Measurements from ENCODE around the gene NIM1K. TPM values are rescaled to one million over a fixed set of nuclear protein-coding genes. Genes with fewer than 3 reads are reported as not detected.

The NIM1K gene
- total and polyA plus RNA-seq, 2 donors (not counting 1 experiment from before 2014, with no cell fraction given), result 0.13 to 0.32 TPM

DNA sequence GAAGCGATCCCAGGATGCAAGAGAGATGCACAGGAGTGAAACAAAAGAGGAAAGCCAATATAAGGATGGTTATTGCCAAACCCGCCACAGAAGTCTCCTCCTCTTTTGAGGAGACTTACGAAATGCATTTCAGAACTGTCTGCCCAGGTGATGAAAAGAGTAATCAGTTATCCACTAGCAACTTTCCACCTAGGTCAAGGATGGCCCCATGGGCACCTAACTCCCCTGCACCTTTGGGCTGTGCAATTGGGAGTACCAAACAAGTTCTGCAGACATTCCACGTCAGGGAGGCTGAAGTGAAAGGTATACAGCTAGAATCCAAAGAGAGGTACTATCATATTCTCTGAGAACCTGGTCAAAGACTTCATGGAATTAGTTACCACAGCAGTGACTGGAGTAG lies 95.5 kb downstream of the NIM1K start:
- H3K27me3 ChIP-seq (replicated peaks in 1 of 4; ENCODE audit: control extremely low read depth in 1 of 4, control insufficient read depth in 3 of 4, insufficient read depth in 4 of 4, low read length in 3 of 4), result no peaks in the 10 kb centered on the region
- H3K27ac ChIP-seq (ENCODE audit: low read length in 2 of 2), result no peak overlapping the region
- ChIA-PET POLR2A (no interaction called here), CTCF (no interaction called here)
- H3K36me3 ChIP-seq (replicated peaks in 1 of 2; ENCODE audit: control extremely low read depth in 1 of 2, control insufficient read depth in 1 of 2, extremely low read depth in 1 of 2, insufficient read depth in 2 of 2, low read length in 1 of 2), result peaks cover 2 to 36% of the 10 kb centered on the region in 2 experiments
- H4K20me1 ChIP-seq (ENCODE audit: control insufficient read depth, insufficient read depth, low read length, poor library complexity, severe bottlenecking), result no peaks in the 10 kb centered on the region
- no peaks in the 10 kb centered on the region for H3K9me3 Mint-ChIP-seq (ENCODE audit: insufficient read depth)
- H3K4me1 Mint-ChIP-seq, result no peaks in the 10 kb centered on the region
- 100% methylated on average over 3 of the region's 4 CpGs for WGBS (ENCODE audit: insufficient coverage)
- intact Hi-C loops (cut with micrococcal nuclease), result no loop called here
- no peaks in the 10 kb centered on the region for H3K9me3 ChIP-seq (ENCODE audit: control extremely low read depth in 1 of 3, control insufficient read depth in 2 of 3, insufficient read depth in 1 of 3, low read length in 2 of 3)
- ATAC-seq (ENCODE audit: low read depth), result no peak
- no peak overlapping the region for H3K27ac Mint-ChIP-seq
- no peak overlapping the region for H3K4me2 ChIP-seq (replicated peaks; ENCODE audit: low read depth, low read length, poor library complexity, severe bottlenecking)
- H3K9ac ChIP-seq (ENCODE audit: low read length), result no peak overlapping the region
- H2AFZ ChIP-seq (ENCODE audit: insufficient read depth, low read depth, low read length, poor library complexity, severe bottlenecking), result no peak overlapping the region
- TF ChIP-seq EZH2 (IDR thresholded peaks at IDR 0.05; ENCODE audit: borderline replicate concordance, insufficient read depth, low read depth, low read length, poor library complexity, severe bottlenecking) (no peak), CTCF (IDR thresholded peaks at IDR 0.05) (no peak)
- no peak overlapping the region for H3K4me3 Mint-ChIP-seq
- no peaks in the 10 kb centered on the region for H3K79me2 ChIP-seq (ENCODE audit: control insufficient read depth, insufficient read depth, low read length)
- no peaks in the 10 kb centered on the region for H3K4me1 ChIP-seq (ENCODE audit: control insufficient read depth in 2 of 2, insufficient read depth in 2 of 2, low read length in 2 of 2)
- no peaks in the 10 kb centered on the region for H3K27me3 Mint-ChIP-seq
- no peak for DNase-seq
- H3K4me3 ChIP-seq (ENCODE audit: control extremely low read depth in 1 of 5, extremely low read depth in 1 of 5, insufficient read depth in 1 of 5, low read depth in 2 of 5, low read length in 4 of 5), result no peak overlapping the region

- Mint-ChIP-seq H3K27me3 (no peaks in the 10 kb centered on the region), H3K4me3 (no peak overlapping the region), H3K9me3 (ENCODE audit: insufficient read depth) (no peaks in the 10 kb centered on the region), H3K27ac (no peak overlapping the region), H3K4me1 (no peaks in the 10 kb centered on the region)
- POLR2A ChIA-PET, result no interaction called here
- no peak overlapping the region for H3K27ac ChIP-seq (ENCODE audit: low read length in 2 of 2)
- ATAC-seq (ENCODE audit: low read depth) (no peak), DNase-seq (no peak)
- no peaks in the 10 kb centered on the region for H3K79me2 ChIP-seq (ENCODE audit: control insufficient read depth, insufficient read depth, low read length)
- no peaks in the 10 kb centered on the region for H4K20me1 ChIP-seq (ENCODE audit: control insufficient read depth, insufficient read depth, low read length, poor library complexity, severe bottlenecking)
- no peaks in the 10 kb centered on the region for H3K9me3 ChIP-seq (ENCODE audit: control extremely low read depth in 1 of 3, control insufficient read depth in 2 of 3, insufficient read depth in 1 of 3, low read length in 2 of 3)
- H2AFZ ChIP-seq (ENCODE audit: insufficient read depth, low read depth, low read length, poor library complexity, severe bottlenecking), result no peak overlapping the region
- WGBS (ENCODE audit: insufficient coverage), result no CpG with 5 or more reads among the region's 1 CpG
- TF ChIP-seq EZH2 (IDR thresholded peaks at IDR 0.05; ENCODE audit: borderline replicate concordance, insufficient read depth, low read depth, low read length, poor library complexity, severe bottlenecking) (no peak), CTCF (IDR thresholded peaks at IDR 0.05) (no peak)
- intact Hi-C loops (cut with micrococcal nuclease), result no loop called here
- H3K4me1 ChIP-seq (ENCODE audit: control insufficient read depth in 2 of 2, insufficient read depth in 2 of 2, low read length in 2 of 2), result no peaks in the 10 kb centered on the region
- H3K4me2 ChIP-seq (replicated peaks; ENCODE audit: low read depth, low read length, poor library complexity, severe bottlenecking), result no peak overlapping the region
- H3K9ac ChIP-seq (ENCODE audit: low read length), result no peak overlapping the region
- no peaks in the 10 kb centered on the region for H3K27me3 ChIP-seq (replicated peaks in 1 of 4; ENCODE audit: control extremely low read depth in 1 of 4, control insufficient read depth in 3 of 4, insufficient read depth in 4 of 4, low read length in 3 of 4)
- H3K4me3 ChIP-seq (ENCODE audit: control extremely low read depth in 1 of 5, extremely low read depth in 1 of 5, insufficient read depth in 1 of 5, low read depth in 2 of 5, low read length in 4 of 5), result no peak overlapping the region
- CTCF ChIA-PET, result no interaction called here
- H3K36me3 ChIP-seq (replicated peaks in 1 of 2; ENCODE audit: control extremely low read depth in 1 of 2, control insufficient read depth in 1 of 2, extremely low read depth in 1 of 2, insufficient read depth in 2 of 2, low read length in 1 of 2), result peaks cover 2 to 44% of the 10 kb centered on the region in 2 experiments
These were observed 96.3 kb downstream of the NIM1K start for GRCh38 chr5:43288269-43288831.
